ENCODE measurements around the gene PER1. TPM values are rescaled to one million over a fixed set of nuclear protein-coding genes. Genes with fewer than 3 reads are reported as not detected.

The PER1 gene
- total RNA-seq, 4 donors from 2014 or later, result 33.6 to 95.0 (median 56.3) TPM

- TF ChIP-seq POLR2A (IDR thresholded peaks at IDR 0.05), result peak in 3 of 4 donors; percentile 77 to 92 (median 82)
- TF ChIP-seq, protein P1, sequence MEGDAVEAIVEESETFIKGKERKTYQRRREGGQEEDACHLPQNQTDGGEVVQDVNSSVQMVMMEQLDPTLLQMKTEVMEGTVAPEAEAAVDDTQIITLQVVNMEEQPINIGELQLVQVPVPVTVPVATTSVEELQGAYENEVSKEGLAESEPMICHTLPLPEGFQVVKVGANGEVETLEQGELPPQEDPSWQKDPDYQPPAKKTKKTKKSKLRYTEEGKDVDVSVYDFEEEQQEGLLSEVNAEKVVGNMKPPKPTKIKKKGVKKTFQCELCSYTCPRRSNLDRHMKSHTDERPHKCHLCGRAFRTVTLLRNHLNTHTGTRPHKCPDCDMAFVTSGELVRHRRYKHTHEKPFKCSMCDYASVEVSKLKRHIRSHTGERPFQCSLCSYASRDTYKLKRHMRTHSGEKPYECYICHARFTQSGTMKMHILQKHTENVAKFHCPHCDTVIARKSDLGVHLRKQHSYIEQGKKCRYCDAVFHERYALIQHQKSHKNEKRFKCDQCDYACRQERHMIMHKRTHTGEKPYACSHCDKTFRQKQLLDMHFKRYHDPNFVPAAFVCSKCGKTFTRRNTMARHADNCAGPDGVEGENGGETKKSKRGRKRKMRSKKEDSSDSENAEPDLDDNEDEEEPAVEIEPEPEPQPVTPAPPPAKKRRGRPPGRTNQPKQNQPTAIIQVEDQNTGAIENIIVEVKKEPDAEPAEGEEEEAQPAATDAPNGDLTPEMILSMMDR (IDR thresholded peaks at IDR 0.05), result no peak
- H3K27ac ChIP-seq, result peak within 1 kb of the TSS; percentile 96 to 99 (median 98)
- peaks cover 13 to 73% (median 31%) of the 10 kb centered on the region in 3 donors for H3K4me1 ChIP-seq
- WGBS, 2 donors, result 0% methylated on average over 9 to 12 of the region's 70 CpGs
- no peaks in the 10 kb centered on the region for H3K9me3 ChIP-seq
- H3K27me3 ChIP-seq, result no peaks in the 10 kb centered on the region
- H3K36me3 ChIP-seq, result no peaks in the 10 kb centered on the region
- DNase-seq, result peak; percentile 92
- intact Hi-C loops (cut with DNase I), result no loop called here
- H3K4me3 ChIP-seq, result peak within 1 kb of the TSS; percentile 75 to 97 (median 86)
Observed at GRCh38 chr17:8189711-8190477, 37.7 kb upstream of the PER1 start, which contains the start of gene BORCS6. TSS of gene BORCS6 (minus strand) at chr17:8190180. CDS start at chr17:8190140, 40 bp downstream.

DNA sequence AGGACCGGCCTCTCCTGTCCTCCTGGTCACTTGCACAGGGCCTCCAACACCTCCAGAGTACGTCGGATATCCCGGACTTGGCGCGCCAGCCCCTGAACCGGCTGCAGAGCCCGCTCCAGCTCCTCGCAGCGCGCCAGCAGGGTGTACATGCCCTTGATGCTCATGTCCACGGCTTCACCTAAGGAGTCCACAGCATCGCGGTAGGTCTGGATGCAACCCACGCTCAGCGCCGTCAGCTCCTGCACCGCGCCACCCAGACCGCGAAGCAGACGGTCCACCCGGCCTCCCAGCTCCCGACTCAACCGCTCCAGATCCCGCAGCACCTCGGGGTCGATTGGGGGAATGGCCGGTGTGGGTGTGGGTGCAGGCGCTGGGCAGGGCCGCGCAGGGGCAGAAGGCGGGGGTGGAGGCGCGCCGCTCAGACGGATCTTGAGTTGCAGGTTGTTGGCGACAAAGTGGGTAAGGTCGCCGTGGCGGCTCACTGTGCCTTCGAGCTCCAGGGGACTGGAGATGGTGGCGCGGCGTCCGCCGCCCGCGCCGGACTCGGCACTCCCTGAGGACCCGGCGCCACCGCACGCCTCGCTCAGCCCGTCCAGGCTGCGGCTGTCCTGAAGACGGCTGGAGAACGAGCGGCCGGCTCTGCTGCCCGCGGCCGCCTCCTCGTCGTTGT is 37.0 kb upstream of the PER1 start:
- TF ChIP-seq, protein P1 (IDR thresholded peaks at IDR 0.05), result no peak
- TF ChIP-seq POLR2A (IDR thresholded peaks at IDR 0.05), result no peak
- no peaks in the 10 kb centered on the region for H3K9me3 ChIP-seq
- intact Hi-C loops (cut with DNase I), result no loop called here
- peak overlapping the region; percentile 75 to 97 (median 86) for H3K4me3 ChIP-seq
- DNase-seq, result no peak
- no peaks in the 10 kb centered on the region for H3K36me3 ChIP-seq
- H3K4me1 ChIP-seq, result peaks cover 13 to 73% (median 31%) of the 10 kb centered on the region in 3 donors
- H3K27me3 ChIP-seq, result no peaks in the 10 kb centered on the region
- peak overlapping the region; percentile 96 to 99 (median 98) for H3K27ac ChIP-seq
- 0 to 20% methylated on average over 1 to 28 of the region's 67 CpGs for WGBS, 2 donors

- Histone ChIP-seq H3K4me1 (peaks cover 13 to 73% (median 31%) of the 10 kb centered on the region in 3 donors), H3K36me3 (no peaks in the 10 kb centered on the region), H3K27me3 (no peaks in the 10 kb centered on the region), H3K4me3 (peak overlapping the region; percentile 75 to 97 (median 86)), H3K9me3 (no peaks in the 10 kb centered on the region), H3K27ac (peak overlapping the region; percentile 96 to 99 (median 98))
- WGBS, 2 donors, result 17 to 33% methylated on average over 6 to 8 of the region's 12 CpGs
- intact Hi-C loops (cut with DNase I), result no loop called here
- no peak for TF ChIP-seq POLR2A (IDR thresholded peaks at IDR 0.05)
- TF ChIP-seq, protein P1 (IDR thresholded peaks at IDR 0.05), result no peak
- no peak for DNase-seq
Observed at GRCh38 chr17:8188263-8188839, 36.1 kb upstream of the PER1 start.

- Histone ChIP-seq H3K27me3 (no peaks in the 10 kb centered on the region), H3K9me3 (no peaks in the 10 kb centered on the region), H3K4me3 (peak overlapping the region; percentile 56 to 97 (median 86)), H3K27ac (peak overlapping the region; percentile 96 to 99 (median 98)), H3K36me3 (no peaks in the 10 kb centered on the region), H3K4me1 (peaks cover 11 to 70% (median 29%) of the 10 kb centered on the region in 3 donors)
- 0 to 1% methylated on average over 18 to 25 of the region's 25 CpGs for WGBS, 2 donors
- TF ChIP-seq POLR2A (IDR thresholded peaks at IDR 0.05), result peak in 1 of 4 donors; percentile 8
- TF ChIP-seq, protein P1 (IDR thresholded peaks at IDR 0.05), result peak in 1 of 6 experiments; percentile 18
- DNase-seq, result no peak
- intact Hi-C loops (cut with DNase I), result no loop called here
Observed at GRCh38 chr17:8187517-8188262, 35.5 kb upstream of the PER1 start.
